Stomach (tissue), 9 donors: ENCODE measurements around the gene LZIC. TPM values are rescaled to one million over a fixed set of nuclear protein-coding genes. Genes with fewer than 3 reads are reported as not detected.
A peak's percentile ranks its signal among the peaks of the same experiment; 100 is the strongest.

Experiments
- DNase-seq, 2 donors: peaks; one replicate each; pipeline versions ENCODE4 v3.0.0 to v3.0.0-alpha.2; 2013 to 2019
- H3K27ac ChIP-seq, 5 donors: fragments of 200-600 bp in 4 of 5; sonication (generic) in 4 of 5; one replicate each; pipeline ENCODE4 v1.5.1; 2013 to 2019; ENCODE audit warnings: mild to moderate bottlenecking in 1 of 5, moderate library complexity in 1 of 5
- H3K27me3 ChIP-seq, 3 donors: fragments of 200-600 bp; sonication (generic); one replicate each; pipeline ENCODE4 v1.5.1; 2017 to 2019; ENCODE audit warnings: mixed run types in 1 of 3
- H3K36me3 ChIP-seq, 4 donors: fragments of 200-600 bp; sonication (generic); 1 replicate in 3 of 4; 2 replicates in 1 of 4; pipeline ENCODE4 v1.5.1; 2016 to 2019
- H3K4me1 ChIP-seq, 4 donors: fragments of 200-600 bp; sonication (generic); one replicate each; pipeline ENCODE4 v1.5.1; 2016 to 2019
- H3K4me3 ChIP-seq, 4 donors: fragments of 200-600 bp; sonication (generic) in 3 of 4; one replicate each; pipeline ENCODE4 v1.5.1; 2016 to 2019; ENCODE audit warnings: mild to moderate bottlenecking in 1 of 4
- H3K9me3 ChIP-seq, 4 donors: fragments of 200-600 bp; sonication (generic); one replicate each; pipeline ENCODE4 v1.5.1; 2016 to 2019
- CTCF ChIP-seq, 7 experiments: fragments of 450-650 bp in 4 of 7; fragments of 200-600 bp in 3 of 7; sonication (generic) in 3 of 7; IDR thresholded peaks; one replicate each; pipeline ENCODE4 v1.5.1; 2016 to 2019; ENCODE audit warnings: antibody characterized with exemption in 7 of 7, control low read depth in 2 of 7, mild to moderate bottlenecking in 1 of 7
- EP300 ChIP-seq: sonication (generic); formaldehyde crosslinking; IDR thresholded peaks from one replicate; pipeline ENCODE4 v1.6.1; 2017; ENCODE audit warnings: antibody characterized with exemption
- POLR2A ChIP-seq, 4 donors: fragments of 450-650 bp; IDR thresholded peaks; one replicate each; pipeline ENCODE4 v1.6.1; 2016; ENCODE audit warnings: antibody characterized with exemption in 4 of 4, control low read depth in 2 of 4, mild to moderate bottlenecking in 1 of 4, moderate library complexity in 1 of 4
- POLR2AphosphoS5 ChIP-seq, 3 donors: sonication (generic); formaldehyde crosslinking; IDR thresholded peaks; one replicate each; pipeline ENCODE4 v1.6.1; 2016; ENCODE audit warnings: antibody characterized with exemption in 3 of 3
- WGBS, 5 donors: extraction: QIAGEN DNeasy Blood & Tissue Kit in 3 of 5; methylation state at CpG; one replicate each; pipeline versions ENCODE4 v1.1.5 to v1.1.7; 2013 to 2018; 5-methylcytosine and 5-hydroxymethylcytosine counted together
- intact Hi-C: fragments of 100-400 bp; cut with DNase I; formaldehyde crosslinking; loops from one replicate; pipeline ENCODE4 v1.15.1; 2023; ENCODE audit warnings: low total_unique reads
- polyA plus RNA-seq, 3 donors: library from polyadenylated mRNA; stranded (reverse); fragments of 200-250 nt; gene quantifications; one replicate each; pipeline ENCODE4 v1.2.3, GENCODE V29; 2013
- total RNA-seq, 5 donors: library from RNA; depleted of rRNA; stranded (reverse); fragments of >200 nt; gene quantifications; one replicate each; pipeline versions ENCODE4 v1.1.0 to v1.2.3, GENCODE V29; 2014 to 2016
- donor health status: healthy with polysubstance abuse.
- donor health status: Bipolar disorder and iron deficiency.
- donor health status: healthy.

The LZIC gene
- total and polyA plus RNA-seq, 8 donors = 1.8 to 32.5 (median 15.2) TPM

GRCh38 chr1:9889411-9889810 is 53.8 kb downstream of the LZIC start:
- 77 to 92% (median 85%) methylated on average over 8 of the region's 8 CpGs for WGBS, 5 donors
- intact Hi-C loops = no loop called here
- no peak overlapping the region for H3K4me3 ChIP-seq
- H3K27me3 ChIP-seq = no peaks in the 10 kb centered on the region
- peaks cover 28 to 71% (median 43%) of the 10 kb centered on the region in 4 donors for H3K4me1 ChIP-seq
- TF ChIP-seq POLR2A (IDR thresholded peaks at IDR 0.05) (no peak), POLR2AphosphoS5 (IDR thresholded peaks at IDR 0.05) (no peak), CTCF (IDR thresholded peaks at IDR 0.05) (no peak), EP300 (no peak)
- peaks cover 0 to 16% (median 5%) of the 10 kb centered on the region in 4 donors for H3K36me3 ChIP-seq
- DNase-seq = no peak
- H3K9me3 ChIP-seq = no peaks in the 10 kb centered on the region
- H3K27ac ChIP-seq = peak overlapping the region in 3 of 5 donors; percentile 51 to 72 (median 58)

- 84 to 89% (median 88%) methylated on average over 8 to 9 of the region's 9 CpGs for WGBS, 5 donors
- Histone ChIP-seq H3K9me3 (no peaks in the 10 kb centered on the region), H3K27ac (no peak overlapping the region), H3K27me3 (no peaks in the 10 kb centered on the region), H3K4me3 (no peak overlapping the region), H3K4me1 (peaks cover 28 to 71% (median 41%) of the 10 kb centered on the region in 4 donors), H3K36me3 (peaks cover 0 to 16% (median 5%) of the 10 kb centered on the region in 4 donors)
- intact Hi-C loops = no loop called here
- TF ChIP-seq CTCF (IDR thresholded peaks at IDR 0.05) (no peak), EP300 (no peak), POLR2A (IDR thresholded peaks at IDR 0.05) (no peak), POLR2AphosphoS5 (IDR thresholded peaks at IDR 0.05) (no peak)
- DNase-seq = no peak
Observed at GRCh38 chr1:9888886-9889285, 54.3 kb downstream of the LZIC start.

- no peak for TF ChIP-seq CTCF (IDR thresholded peaks at IDR 0.05)
- no peak for TF ChIP-seq EP300
- no peak for TF ChIP-seq POLR2AphosphoS5 (IDR thresholded peaks at IDR 0.05)
- no peak for TF ChIP-seq POLR2A (IDR thresholded peaks at IDR 0.05)
- H3K36me3 ChIP-seq = peaks cover 0 to 24% (median 13%) of the 10 kb centered on the region in 4 donors
- no peaks in the 10 kb centered on the region for H3K27me3 ChIP-seq
- H3K4me1 ChIP-seq = peaks cover 15 to 55% (median 29%) of the 10 kb centered on the region in 4 donors
- intact Hi-C loops = no loop called here
- no peak overlapping the region for H3K27ac ChIP-seq
- DNase-seq = no peak
- no peak overlapping the region for H3K4me3 ChIP-seq
- no peaks in the 10 kb centered on the region for H3K9me3 ChIP-seq
- WGBS, 5 donors = 92 to 98% (median 96%) methylated on average over 4 of the region's 4 CpGs
Observed at GRCh38 chr1:9887070-9887469, 56.1 kb downstream of the LZIC start.

- Histone ChIP-seq H3K4me1 (peaks cover 13 to 46% (median 23%) of the 10 kb centered on the region in 4 donors), H3K27me3 (no peaks in the 10 kb centered on the region), H3K9me3 (no peaks in the 10 kb centered on the region), H3K27ac (no peak overlapping the region), H3K4me3 (no peak overlapping the region), H3K36me3 (peaks cover 0 to 24% (median 13%) of the 10 kb centered on the region in 4 donors)
- intact Hi-C loops = no loop called here
- no peak for TF ChIP-seq POLR2AphosphoS5 (IDR thresholded peaks at IDR 0.05)
- TF ChIP-seq CTCF (IDR thresholded peaks at IDR 0.05) = no peak
- no peak for TF ChIP-seq POLR2A (IDR thresholded peaks at IDR 0.05)
- no peak for TF ChIP-seq EP300
- 63 to 78% (median 74%) methylated on average over 16 to 17 of the region's 17 CpGs for WGBS, 5 donors
- no peak for DNase-seq
Observed at GRCh38 chr1:9886092-9886742, 57.0 kb downstream of the LZIC start.
